ENCODE results near the gene EEF2KMT.
"Not testable (repeated sequence)": the region's sequence is repeated elsewhere in the genome, so short reads cannot be mapped to it uniquely, and the experiment has no call there.

DNA sequence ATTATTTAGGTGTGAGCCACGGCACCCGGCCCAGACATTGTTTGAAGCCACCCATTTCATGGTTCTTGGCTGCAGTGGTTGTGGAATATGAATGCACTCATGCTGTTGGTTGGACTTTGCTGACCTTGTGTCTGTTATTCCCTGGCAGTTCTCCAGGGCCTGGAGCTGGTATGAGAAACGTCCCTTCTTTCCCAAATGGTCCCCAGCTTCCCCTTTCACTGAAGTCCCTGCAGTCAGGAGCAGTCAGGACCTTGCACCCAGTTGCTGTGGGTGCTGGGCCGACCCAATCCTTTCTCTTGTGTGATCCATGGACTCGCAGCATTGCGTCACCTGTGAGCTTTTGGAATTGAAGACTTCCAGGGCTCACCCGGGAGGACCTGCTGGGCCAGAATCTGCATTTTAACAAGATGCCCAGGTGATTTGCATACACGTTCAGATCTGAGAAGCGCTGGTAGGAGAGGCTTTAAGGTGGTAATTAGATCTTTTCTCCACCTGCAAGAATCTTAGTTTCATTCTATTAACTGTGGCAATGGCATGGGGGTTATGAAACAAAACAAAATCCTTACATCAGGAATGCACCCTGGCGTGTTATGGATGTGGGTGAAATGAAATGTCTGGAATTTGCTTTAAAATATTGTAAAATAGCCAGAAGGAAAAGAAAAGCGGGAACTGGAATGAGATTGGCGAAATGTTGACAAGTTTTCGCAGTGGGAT, 37.3 kb upstream of the EEF2KMT start:
- not testable (repeated sequence) for TF ChIP-seq CTCF (conservative IDR thresholded peaks at IDR 0.05; ENCODE audit: low read length); EZH2phosphoT487 (IDR thresholded peaks at IDR 0.05; ENCODE audit: borderline replicate concordance, low read depth, low read length)
